Measurements from ENCODE around the gene CYTL1.

CYTL1 gene

GRCh38 chr4:4995103-4995907 lies 24.0 kb downstream of the CYTL1 start:
- peak; percentile 38 for DNase-seq

GRCh38 chr4:4994312-4995097 lies 24.8 kb downstream of the CYTL1 start:
- no peak for DNase-seq

GRCh38 chr4:4992833-4993232 lies 26.4 kb downstream of the CYTL1 start:
- no peak for DNase-seq

- no peak for DNase-seq
These were observed 27.6 kb downstream of the CYTL1 start for GRCh38 chr4:4991541-4992099.

- DNase-seq, result no peak
These were observed 28.3 kb downstream of the CYTL1 start for GRCh38 chr4:4990857-4991540.

GRCh38 chr4:4990329-4990728 lies 28.9 kb downstream of the CYTL1 start:
- DNase-seq, result no peak

- no peak for DNase-seq
These were observed 30.1 kb downstream of the CYTL1 start for GRCh38 chr4:4989083-4989622.

GRCh38 chr4:4987656-4988055 lies 31.6 kb downstream of the CYTL1 start:
- DNase-seq, result no peak

GRCh38 chr4:4986841-4987240 lies 32.4 kb downstream of the CYTL1 start:
- no peak for DNase-seq

- no peak for DNase-seq
These were observed 33.4 kb downstream of the CYTL1 start for GRCh38 chr4:4985844-4986243.

- DNase-seq, result no peak
These were observed 34.2 kb downstream of the CYTL1 start for GRCh38 chr4:4985036-4985435.

GRCh38 chr4:4984186-4984585 lies 35.1 kb downstream of the CYTL1 start:
- DNase-seq, result no peak

GRCh38 chr4:4981827-4982226 lies 37.4 kb downstream of the CYTL1 start:
- DNase-seq, result no peak

- no peak for DNase-seq
These were observed 37.8 kb downstream of the CYTL1 start for GRCh38 chr4:4981427-4981826.

GRCh38 chr4:4980621-4981230 lies 38.5 kb downstream of the CYTL1 start:
- DNase-seq, result no peak

- no peak for DNase-seq
These were observed 39.3 kb downstream of the CYTL1 start for GRCh38 chr4:4979971-4980370.

- DNase-seq, result no peak
These were observed 44.5 kb downstream of the CYTL1 start for GRCh38 chr4:4974727-4975126.

GRCh38 chr4:4971796-4972195 lies 47.5 kb downstream of the CYTL1 start:
- no peak for DNase-seq

- no peak for DNase-seq
These were observed 50.0 kb downstream of the CYTL1 start for GRCh38 chr4:4969298-4969697.

GRCh38 chr4:4968161-4968725 lies 51.0 kb downstream of the CYTL1 start:
- DNase-seq, result no peak
